Nucleus accumbens (tissue), 56 donors: ENCODE measurements around the gene CARHSP1.
"Not testable (repeated sequence)": the region's sequence is repeated elsewhere in the genome, so short reads cannot be mapped to it uniquely, and the experiment has no call there.

Experiments used
- DNase-seq, 56 donors: peaks; one replicate each; lab custom pipeline; 2025; lab: John Stamatoyannopoulos, UW

Gene CARHSP1

GRCh38 chr16:8868416-8869211 lies at the start of gene CARHSP1:
CARHSP1 (minus strand) TSS chr16:8869006; CDS start chr16:8859328, 9,678 bp downstream.
- peak in 55 of 56 donors; percentile 45 to 94 (median 84) for DNase-seq

- not testable (repeated sequence) for DNase-seq
Observed at GRCh38 chr16:8917336-8917735, 48.5 kb upstream of the CARHSP1 start.

DNA sequence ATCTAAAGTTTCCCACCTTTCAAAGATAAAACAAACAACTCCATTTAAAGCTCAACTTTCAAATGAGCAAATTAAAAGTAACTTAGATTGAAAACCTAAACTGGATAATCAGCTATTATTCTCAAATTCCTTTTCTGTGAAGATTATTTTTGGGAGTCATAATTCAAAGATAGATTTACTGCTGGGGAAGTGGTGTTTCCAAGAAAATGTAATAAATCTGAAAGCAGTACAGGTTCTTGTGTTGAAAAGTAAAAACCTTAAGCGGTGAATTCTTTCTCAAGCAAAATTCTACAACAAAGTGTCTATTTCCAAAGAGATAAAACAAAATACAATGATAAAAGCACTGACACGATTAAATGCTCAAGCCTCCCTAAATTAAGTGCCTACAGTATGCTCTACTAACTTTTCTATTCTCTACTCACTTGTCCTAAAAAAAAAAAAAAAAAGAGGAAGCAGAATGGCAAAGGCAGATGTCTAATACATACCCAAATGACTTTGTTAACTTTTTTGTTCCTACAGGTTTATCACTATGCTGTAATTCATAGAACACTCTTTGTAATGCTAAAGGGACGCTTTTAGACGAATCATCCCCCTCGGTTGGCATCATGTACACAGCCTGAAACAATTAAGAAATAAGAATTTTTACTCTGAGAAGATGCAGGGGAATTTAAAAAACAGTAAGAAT lies 47.9 kb upstream of the CARHSP1 start:
- no peak for DNase-seq

GRCh38 chr16:8915722-8916301 lies 47.0 kb upstream of the CARHSP1 start:
- DNase-seq = no peak

DNA sequence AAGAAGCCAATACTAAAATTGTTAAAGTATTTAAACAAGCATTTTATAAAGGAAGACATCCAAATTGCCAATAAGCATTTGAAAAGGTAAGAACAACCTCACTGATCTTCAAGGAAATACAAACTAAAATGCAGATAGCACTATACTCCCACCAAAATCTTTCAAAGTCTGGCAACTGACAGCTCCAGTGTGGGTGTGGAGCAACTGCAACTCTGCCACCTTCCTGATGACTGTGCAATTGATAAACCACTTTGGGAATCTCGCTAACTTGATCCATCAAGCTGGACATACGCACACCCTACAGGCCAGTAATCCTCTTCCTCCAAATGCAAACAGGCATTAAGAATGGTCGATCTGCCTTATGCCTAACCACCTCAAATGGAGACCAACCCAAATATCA lies 45.3 kb upstream of the CARHSP1 start:
- peak in 2 of 56 donors; percentile 16 to 19 for DNase-seq

DNA sequence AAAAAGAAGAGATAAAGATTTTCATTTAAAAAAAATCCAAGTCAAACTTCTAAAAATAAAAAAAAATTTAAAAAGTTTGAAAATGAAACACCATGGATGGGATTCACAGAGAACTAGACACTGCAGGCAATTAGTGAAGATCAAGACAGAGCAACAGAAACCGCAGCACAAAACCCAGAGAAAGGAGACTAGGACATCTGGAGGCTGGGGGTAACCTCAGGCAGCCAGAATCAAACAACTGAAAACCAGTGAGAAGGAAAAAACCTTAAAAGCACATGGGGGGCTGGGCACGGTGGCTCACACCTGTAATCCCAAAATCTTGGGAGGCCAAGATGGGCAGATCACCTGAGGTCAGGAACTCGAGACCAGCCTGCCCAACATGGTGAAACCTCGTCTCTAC lies 44.0 kb upstream of the CARHSP1 start:
- no peak for DNase-seq

GRCh38 chr16:8910811-8911210 lies 42.0 kb upstream of the CARHSP1 start:
- DNase-seq = no peak

GRCh38 chr16:8908810-8909468 lies 40.1 kb upstream of the CARHSP1 start:
- DNase-seq = no peak

DNA sequence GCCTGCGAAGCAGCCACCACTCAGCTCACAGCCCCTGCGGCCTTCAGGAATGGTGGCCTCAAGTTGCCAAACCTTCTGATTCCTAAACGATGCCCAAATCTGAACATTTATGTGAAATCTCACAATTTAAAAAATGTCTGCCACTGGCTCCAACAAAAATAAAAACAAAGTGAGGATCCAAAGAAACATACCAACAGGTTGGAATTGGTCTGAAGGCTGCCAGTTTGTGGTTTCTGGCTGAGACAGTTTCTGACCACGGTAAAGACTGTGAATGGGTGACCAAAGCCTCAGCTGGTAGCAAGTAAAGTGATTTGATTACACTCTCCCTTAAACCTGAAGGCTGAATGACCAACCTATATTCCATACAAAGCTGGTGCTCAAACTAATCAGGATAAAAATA lies 38.3 kb upstream of the CARHSP1 start:
- DNase-seq = no peak

DNA sequence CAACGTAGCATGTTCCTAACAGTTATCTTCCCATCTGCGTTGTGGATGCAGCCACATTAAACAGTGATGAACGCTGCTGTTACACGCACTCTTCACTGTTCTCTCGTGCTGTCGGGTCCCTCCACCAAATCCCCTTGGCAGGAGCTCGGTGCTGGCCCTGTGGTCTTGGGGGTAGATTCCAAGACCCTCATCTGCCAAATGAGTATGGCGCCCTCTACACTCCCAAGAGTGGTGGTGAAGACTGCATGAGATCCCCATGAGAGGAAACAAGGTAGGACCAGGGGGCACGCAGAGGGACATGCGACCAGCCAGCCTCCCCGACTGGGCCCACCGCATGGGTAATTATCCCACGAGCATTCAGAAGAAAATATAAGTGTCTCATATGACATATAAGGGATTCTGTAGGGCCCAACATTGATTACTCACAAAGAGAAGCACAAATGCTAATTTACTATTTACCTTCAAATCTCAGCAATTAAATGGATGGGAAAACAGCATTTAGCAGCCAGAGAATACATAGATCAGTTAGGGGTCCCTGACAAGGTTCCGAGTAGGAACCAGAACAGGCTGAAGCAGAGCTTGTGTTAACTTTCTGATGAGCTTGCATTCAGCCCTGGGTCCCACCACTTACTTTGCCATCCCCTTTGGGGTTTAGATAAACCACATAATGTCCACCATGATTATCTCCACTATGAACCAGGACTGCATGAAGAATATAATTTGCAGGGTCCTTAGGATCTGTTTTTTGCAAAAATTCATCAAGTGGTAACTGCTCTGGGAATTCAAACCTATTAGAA lies 37.2 kb upstream of the CARHSP1 start:
- no peak for DNase-seq

- no peak for DNase-seq
Observed at GRCh38 chr16:8905168-8905762, 36.5 kb upstream of the CARHSP1 start.

- no peak for DNase-seq
Observed at GRCh38 chr16:8904018-8904430, 35.2 kb upstream of the CARHSP1 start.

GRCh38 chr16:8903004-8903403 lies 34.2 kb upstream of the CARHSP1 start:
- DNase-seq = no peak

GRCh38 chr16:8901320-8901861 lies 32.6 kb upstream of the CARHSP1 start:
- no peak for DNase-seq

DNA sequence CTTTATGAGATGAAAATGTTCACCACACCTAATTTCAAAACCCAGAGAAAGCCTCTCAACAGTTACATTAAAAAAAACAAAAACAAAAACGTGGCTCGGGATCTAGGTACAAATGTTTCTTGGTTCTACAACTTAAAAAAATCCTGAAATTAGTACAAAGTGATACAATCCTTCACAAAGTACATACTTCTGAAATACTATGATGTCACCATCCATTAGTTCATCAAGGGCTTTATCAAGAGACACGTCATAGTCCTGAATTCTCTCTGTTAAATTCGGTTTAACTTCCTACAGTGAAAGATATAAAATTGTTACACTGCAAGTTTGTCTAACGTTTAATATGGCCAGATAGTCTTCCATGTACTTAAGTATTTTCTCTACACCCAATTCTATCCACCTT lies 31.5 kb upstream of the CARHSP1 start:
- DNase-seq = no peak

DNA sequence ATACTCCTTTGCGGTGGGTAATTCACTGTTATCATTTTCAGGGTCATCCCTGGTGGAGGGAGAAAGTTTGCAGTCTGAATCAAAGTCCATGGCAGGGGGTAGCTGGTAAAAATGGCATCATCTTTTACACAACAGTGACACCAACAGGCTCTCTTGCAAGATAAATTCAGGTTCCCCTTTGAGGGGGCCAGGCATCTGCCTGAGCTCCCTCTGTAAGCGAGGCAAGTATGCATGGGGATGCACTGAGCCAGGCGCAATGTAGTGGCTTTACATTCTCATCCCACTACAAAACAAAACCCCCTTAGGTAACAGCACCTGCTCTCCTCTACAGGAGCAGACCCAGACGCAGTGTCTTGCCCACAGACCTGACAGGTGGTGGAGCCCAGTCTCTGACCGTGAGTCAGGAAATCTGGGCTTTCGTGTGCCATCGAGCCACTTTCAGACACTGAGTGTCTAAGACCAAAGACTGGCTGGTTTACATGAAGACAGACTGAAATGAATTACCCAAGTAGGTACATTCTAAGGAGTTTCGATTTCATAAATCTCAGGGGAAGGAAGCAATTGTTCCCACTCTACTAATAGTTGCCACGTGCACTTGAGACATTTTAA lies 31.0 kb upstream of the CARHSP1 start:
- DNase-seq = no peak

DNA sequence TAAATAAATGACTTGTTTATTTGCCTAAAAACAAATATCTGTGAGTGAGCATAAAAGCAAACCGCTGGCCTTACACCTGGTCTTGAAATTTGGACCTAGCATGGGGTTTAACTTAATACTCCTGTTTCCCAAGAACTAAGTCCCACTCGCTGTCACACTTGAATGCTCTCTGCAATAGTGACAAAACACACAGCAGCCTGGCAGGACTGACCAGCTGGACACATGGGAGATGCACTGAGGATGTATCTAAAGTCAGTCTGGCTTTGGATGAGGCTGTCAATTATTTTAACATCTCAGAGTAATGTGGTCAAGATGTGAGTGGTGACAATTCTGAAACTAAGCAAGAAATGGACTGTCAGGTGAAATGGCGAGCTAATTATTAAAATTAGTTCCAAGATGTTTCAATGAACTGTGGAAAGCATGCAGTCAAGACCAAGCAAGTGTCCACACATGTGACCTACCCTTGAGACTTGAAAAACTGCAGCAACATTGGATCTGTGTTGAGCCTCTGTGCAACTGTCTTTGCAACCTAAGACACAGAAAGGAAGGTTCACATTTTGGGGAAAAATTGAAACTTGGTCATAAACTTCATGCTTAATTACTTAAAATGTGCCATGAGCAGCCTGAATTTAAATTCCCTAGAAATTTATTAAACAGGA lies 30.0 kb upstream of the CARHSP1 start:
- DNase-seq = no peak

GRCh38 chr16:8894736-8895334 lies 26.0 kb upstream of the CARHSP1 start:
- no peak for DNase-seq
